Measurements from ENCODE around the gene GRAPL.
"Not testable (repeated sequence)": the region's sequence is repeated elsewhere in the genome, so short reads cannot be mapped to it uniquely, and the experiment has no call there.

GRAPL gene

DNA sequence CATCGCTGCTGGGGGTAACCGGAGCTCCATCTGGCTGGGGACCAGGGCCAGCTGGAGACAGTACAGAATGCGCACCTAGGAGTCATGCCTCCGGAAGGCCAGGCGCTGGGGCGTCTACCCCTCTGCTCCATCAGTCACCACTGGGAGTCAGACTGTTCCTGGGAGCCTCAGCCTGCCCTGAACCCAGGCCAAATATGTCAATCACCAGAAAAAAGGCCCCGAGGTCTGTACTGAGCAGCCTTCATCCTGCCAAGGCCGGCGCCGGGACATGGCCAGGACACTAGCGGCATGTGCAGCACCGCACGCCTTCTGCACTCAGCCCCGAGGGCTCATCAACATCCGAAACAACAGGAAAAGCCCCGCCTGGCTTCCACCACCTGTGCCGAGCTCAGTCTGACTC is 8.7 kb downstream of the GRAPL start:
- not testable (repeated sequence) for DNase-seq

- DNase-seq = not testable (repeated sequence)
Observed at GRCh38 chr17:19136605-19137004, 9.2 kb downstream of the GRAPL start.

- not testable (repeated sequence) for DNase-seq
Observed at GRCh38 chr17:19137959-19138358, 10.6 kb downstream of the GRAPL start.

GRCh38 chr17:19141366-19142155 is 14.2 kb downstream of the GRAPL start:
- DNase-seq = not testable (repeated sequence)

- DNase-seq = not testable (repeated sequence)
Observed at GRCh38 chr17:19142419-19142818, 15.0 kb downstream of the GRAPL start.

DNA sequence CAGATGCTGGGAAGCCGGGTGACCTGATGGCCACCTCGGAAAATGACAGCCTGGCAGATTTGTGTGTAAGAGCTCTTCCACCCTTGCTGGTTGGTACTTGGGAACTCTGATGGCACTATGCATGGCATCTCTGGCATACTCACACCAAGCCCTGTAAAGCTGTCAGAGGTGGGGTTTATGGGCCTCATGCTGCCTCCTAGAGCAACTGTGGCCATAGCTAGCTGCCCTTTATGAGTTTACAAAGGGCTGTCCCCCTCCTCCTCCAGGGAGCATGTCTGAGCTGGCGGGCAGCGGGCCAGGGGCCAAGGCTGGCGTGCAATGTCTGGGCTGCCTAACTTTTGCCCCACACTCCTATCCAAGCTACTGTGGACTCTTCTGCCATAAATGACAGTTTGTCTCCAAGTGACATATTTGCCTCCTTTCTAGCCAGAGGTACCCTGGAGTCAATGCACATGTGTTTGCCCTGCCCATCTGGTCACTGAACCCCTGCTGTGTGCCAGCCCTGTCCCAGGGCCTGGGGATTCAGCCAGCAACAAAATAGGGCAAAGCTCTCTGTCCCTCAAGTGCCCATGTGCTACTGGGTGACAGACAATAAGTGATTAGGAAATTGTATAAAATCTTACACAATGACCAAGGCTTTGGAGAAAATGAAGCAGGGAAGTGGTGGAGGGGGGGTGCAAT is 15.8 kb downstream of the GRAPL start:
- not testable (repeated sequence) for DNase-seq

GRCh38 chr17:19144373-19144772 is 17.0 kb downstream of the GRAPL start:
- not testable (repeated sequence) for DNase-seq

- not testable (repeated sequence) for DNase-seq
Observed at GRCh38 chr17:19145471-19145870, 18.1 kb downstream of the GRAPL start.

DNA sequence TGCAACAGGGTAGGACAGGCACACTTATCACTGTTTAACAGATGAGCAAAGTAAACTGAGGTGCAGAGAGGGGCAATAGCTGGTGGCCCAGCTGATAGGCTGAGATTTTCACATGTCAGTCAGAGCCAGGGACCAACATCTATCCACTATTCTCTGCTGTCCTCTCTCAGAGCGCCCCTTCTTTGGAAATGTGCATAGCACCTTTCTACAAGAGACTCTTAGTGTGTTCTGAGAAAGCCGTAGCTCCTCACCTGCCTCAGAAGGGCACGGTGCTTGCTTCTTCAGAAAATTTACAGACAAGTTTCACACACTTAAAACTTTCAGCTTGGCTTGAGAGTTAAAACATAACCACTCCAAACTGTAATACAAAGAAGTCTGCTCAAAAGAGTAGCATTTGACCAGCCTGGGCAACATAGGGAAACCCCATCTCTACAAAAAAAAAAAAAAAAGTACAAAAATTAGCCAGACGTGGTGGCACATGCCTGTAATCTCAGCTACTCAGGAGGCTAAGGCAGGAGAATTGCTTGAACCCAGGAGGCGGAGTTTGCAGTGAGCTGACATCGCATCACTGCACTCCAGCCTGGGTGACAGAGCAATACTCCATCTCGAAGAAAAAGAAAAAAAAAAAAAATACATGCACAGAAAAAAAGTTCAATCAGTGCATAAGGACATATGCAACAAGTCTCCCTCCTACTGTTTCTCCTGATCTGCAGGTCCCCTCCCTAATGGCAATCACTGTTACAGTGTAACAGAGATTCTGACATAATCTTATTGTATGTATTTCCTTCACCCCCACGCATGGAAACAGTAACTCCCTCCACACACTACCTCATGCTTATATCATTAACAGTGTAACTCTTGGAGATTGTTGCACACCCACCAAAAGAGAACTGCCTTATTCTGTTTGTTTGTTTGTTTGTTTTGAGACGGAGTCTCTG is 23.6 kb downstream of the GRAPL start:
- DNase-seq = not testable (repeated sequence)

DNA sequence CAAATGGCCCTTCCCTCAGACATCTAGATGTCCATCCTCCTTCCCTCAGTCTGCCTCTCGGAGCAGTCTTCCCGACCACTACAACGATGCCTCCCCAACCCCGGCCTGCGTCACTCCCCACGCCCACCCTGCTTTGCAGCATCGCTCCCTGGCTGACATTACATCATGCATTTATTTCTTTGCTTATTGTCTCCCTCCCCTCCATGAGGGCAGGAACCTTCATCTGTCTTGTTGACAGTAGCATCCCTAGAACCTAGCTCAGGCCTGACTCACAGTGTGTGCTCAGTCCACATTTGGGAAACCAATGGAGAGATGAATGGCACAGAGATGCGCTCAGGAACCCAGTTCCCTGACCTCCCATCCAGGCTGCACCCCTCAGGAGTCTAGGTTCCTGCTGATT is 30.2 kb downstream of the GRAPL start:
- DNase-seq = not testable (repeated sequence)

DNA sequence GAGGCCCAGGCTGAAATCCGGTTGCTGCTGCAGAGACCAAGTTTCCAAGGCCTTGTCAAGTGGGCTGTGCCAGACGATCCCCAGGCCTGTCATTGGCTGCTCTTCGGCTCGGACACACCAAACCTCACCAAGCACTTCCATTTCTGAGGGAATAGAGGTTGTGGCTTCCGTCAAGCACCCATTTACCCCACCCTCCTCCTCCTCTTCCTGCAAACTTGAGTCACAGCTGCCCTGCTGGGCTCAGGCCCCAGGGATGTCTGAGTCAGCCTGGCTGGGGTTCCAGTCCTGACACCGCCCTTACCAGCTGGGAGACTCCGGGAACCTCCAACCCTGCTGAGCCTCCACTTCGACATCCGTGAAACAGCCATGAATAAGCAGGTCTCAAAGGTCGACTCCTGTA is 31.1 kb downstream of the GRAPL start:
- DNase-seq = not testable (repeated sequence)

GRCh38 chr17:19158938-19159337 is 31.5 kb downstream of the GRAPL start:
- DNase-seq = not testable (repeated sequence)

DNA sequence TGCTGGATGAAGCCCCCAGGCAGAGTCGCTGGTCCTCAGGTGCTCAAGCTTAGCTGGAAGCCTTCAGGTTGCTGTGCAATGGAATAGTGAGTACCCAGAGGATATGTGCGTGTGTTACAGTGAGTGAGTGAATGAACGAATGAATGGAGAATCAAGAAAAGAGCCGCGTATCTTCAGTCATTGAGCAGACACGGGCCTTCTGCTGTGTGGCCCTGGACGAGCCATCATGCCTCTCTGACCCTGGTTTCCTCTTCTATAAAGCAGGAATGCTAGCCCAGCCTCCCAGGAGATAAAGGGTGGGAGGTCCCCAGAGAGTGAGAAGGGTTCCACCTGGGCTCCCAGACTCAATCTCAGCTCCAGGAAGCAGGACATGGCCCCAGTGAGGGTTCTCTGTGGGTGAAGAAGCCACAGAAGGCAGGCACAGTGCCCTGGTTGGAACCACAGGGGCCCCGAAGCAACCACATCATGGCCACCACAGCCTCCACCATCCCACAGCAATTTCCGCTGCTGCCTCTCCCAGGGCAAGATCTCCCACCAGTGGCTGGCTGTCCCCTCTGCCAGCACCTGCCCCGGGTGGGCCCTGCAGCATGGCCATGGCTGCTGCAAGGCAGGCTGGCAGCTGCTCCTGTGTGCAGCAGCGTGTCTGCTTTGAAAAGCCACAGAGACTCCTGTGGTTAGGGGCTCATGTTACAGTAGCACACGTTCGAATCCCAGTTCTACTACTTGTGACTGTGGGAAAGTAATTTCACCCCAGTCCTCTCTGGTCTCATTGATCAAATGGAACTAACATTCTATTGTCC is 34.1 kb downstream of the GRAPL start:
- not testable (repeated sequence) for DNase-seq

- DNase-seq = not testable (repeated sequence)
Observed at GRCh38 chr17:19162384-19163216, 35.2 kb downstream of the GRAPL start.

DNA sequence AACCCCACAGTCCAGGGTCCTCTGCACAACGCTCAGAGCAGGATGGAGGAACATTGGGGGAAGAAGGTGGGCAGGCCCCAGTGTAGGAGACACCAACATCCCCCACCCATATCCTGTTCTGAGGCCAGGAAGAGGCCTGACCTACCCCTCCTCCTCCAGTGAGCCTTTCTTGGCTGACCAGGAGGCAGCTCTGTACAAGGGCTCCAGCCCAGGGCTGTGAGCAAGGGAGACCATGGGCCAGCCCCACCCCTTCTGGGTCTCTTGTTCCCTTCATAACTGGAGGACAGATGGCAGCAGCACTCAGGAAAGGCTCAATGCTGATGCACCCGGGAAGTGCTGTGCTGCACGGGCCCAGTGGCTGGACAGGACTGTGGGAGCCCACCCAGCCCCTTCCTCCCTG is 47.0 kb downstream of the GRAPL start:
- DNase-seq = not testable (repeated sequence)

- DNase-seq = not testable (repeated sequence)
Observed at GRCh38 chr17:19175410-19175809, 48.0 kb downstream of the GRAPL start.

GRCh38 chr17:19181040-19181875 is 53.9 kb downstream of the GRAPL start:
- not testable (repeated sequence) for DNase-seq

Data from nucleus accumbens (tissue), 56 donors.